ENCODE data around the gene LLGL2.
"Not testable (repeated sequence)": the region's sequence is repeated elsewhere in the genome, so short reads cannot be mapped to it uniquely, and the experiment has no call there.

The LLGL2 gene, protein sequence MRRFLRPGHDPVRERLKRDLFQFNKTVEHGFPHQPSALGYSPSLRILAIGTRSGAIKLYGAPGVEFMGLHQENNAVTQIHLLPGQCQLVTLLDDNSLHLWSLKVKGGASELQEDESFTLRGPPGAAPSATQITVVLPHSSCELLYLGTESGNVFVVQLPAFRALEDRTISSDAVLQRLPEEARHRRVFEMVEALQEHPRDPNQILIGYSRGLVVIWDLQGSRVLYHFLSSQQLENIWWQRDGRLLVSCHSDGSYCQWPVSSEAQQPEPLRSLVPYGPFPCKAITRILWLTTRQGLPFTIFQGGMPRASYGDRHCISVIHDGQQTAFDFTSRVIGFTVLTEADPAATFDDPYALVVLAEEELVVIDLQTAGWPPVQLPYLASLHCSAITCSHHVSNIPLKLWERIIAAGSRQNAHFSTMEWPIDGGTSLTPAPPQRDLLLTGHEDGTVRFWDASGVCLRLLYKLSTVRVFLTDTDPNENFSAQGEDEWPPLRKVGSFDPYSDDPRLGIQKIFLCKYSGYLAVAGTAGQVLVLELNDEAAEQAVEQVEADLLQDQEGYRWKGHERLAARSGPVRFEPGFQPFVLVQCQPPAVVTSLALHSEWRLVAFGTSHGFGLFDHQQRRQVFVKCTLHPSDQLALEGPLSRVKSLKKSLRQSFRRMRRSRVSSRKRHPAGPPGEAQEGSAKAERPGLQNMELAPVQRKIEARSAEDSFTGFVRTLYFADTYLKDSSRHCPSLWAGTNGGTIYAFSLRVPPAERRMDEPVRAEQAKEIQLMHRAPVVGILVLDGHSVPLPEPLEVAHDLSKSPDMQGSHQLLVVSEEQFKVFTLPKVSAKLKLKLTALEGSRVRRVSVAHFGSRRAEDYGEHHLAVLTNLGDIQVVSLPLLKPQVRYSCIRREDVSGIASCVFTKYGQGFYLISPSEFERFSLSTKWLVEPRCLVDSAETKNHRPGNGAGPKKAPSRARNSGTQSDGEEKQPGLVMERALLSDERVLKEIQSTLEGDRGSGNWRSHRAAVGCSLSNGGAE

DNA sequence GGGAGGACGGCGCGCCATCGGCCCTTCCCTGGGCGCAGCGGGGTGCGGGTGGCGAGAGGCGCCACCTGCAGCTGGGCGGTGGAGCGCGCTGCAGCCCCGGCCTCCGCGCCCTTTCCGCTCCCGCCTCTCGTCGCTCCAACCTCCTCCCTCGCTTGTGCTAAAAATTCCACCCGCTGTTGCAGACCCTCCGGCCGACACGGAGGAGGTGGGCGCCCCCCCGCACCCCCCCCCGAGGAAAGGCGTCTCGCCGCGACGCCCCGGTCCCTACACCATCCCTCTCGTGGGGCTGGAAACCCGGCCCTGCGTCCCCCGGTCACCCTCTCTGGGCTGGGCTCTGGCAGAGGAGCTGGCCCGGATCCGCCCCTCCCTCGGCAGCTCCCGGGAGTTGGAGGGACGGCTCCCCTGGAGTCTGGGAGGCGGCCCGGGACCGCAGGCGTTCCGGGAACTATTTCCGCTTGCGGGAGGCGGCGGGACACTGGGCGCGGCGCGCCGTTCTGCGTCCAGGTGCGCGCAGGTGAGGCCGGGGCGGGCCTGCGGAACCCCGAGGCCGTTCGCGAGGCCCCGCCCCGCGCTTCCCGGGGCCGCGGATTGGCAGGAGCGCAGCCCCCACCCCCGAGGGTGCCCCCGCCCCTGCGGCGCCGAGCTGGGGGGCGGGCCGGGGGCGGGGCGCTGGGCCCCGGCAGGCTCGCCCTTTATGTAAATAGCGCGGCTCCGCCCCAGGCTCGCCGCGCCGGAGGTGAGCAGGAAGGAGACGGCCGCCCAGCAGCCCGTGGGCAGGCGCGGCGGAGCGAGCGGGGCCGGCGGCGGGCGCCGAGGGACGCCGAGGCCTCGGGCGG, at the start of gene LLGL2:
Gene LLGL2, plus strand, starts transcription at position 728 of the 836 bp plus-strand sequence. CDS start 17,730 bp downstream, outside the sequence.
- in situ Hi-C loops (cut with HindIII; ENCODE audit: low pct_ligation_motif_present, low pct_unique_long_range_greater_than_20kb, low sequenced_read_pairs), result no loop called here
- DNase-seq, result peak; percentile 91

- no peak for DNase-seq
- in situ Hi-C loops (cut with HindIII; ENCODE audit: low pct_ligation_motif_present, low pct_unique_long_range_greater_than_20kb, low sequenced_read_pairs), result no loop called here
These were observed 49.6 kb upstream of the LLGL2 start for GRCh38 chr17:75475851-75476250.

DNA sequence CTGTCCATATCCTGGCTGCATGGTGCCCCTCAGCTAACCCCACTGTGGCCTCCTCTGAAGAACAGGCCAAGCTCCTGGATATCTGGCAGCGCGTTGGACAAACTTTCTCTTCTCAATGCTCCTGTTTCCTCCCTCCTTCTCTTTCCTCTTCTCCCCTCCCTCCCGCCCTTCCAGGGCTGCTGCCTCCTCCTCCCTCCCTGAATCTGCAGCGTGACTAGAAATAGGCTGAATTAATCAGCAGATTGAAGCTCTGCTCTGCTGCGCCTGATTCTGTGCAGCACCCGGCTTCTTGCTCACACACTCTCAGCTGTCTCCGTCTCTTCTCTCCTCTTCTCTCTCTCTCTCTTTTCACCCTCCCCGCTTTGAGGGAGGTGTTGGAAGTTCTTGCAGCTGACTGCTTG, 49.2 kb upstream of the LLGL2 start:
- DNase-seq, result no peak
- in situ Hi-C loops (cut with HindIII; ENCODE audit: low pct_ligation_motif_present, low pct_unique_long_range_greater_than_20kb, low sequenced_read_pairs), result no loop called here

- DNase-seq, result no peak
- in situ Hi-C loops (cut with HindIII; ENCODE audit: low pct_ligation_motif_present, low pct_unique_long_range_greater_than_20kb, low sequenced_read_pairs), result no loop called here
These were observed 48.6 kb upstream of the LLGL2 start for GRCh38 chr17:75476752-75477489.

DNA sequence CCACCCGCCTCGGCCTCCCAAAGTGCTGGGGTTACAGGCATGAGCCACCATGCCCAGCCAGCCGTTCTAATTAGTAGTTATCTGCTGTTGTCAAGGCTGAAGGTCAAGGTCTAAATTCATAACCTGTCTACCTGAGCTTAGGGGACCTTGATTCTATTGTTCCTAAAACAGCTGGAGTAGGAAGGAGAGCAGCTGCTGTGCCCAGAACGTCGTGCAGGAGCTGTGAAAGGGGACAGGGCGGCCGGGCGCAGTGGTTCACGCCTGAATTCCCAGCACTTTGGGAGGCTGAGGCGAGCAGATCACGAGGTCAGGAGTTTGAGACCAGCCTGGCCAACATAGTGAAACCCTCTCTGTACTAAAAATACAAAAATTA, 48.0 kb upstream of the LLGL2 start:
- DNase-seq; in situ Hi-C loops (cut with HindIII; ENCODE audit: low pct_ligation_motif_present, low pct_unique_long_range_greater_than_20kb, low sequenced_read_pairs): not testable (repeated sequence)

DNA sequence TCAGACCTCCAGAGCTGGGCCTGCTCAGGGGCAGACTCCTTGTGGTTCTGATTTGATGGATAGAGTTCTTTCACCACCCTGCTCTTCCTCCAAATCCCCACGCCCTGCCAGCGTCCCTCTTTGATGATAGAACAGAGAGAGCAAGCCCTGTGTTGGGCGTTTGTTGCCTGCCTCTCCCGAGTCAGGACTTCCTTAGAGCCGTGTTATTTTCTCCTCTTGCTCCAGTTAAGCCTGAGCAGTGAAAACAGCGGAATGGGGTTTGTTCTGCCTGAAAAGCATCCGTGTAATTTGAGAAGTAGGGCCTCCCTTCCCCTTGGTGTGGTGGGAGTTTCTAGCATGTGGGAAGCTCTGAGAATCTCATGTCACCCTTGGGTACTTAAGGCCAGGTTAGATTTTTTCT, 47.0 kb upstream of the LLGL2 start:
- in situ Hi-C loops (cut with HindIII; ENCODE audit: low pct_ligation_motif_present, low pct_unique_long_range_greater_than_20kb, low sequenced_read_pairs), result no loop called here
- DNase-seq, result no peak

DNA sequence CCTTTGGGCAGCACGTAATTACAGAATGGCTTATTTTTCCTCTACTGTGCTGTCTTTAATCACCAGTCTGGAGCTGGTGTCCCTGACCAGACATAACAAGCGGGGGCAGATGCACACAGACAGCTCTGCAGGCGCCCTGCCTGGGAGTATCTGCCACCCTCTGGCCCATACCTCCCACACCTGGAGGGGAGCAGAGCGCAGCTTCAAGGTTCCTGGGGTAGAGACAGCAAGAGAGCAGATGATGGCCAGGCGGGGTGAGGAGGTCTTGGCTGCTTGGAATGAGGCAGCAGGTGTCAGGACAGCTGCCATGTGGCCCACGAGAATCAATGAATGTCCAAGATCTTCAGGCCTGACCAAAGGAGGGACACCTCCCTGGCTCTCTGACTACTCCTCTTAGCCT, 45.2 kb upstream of the LLGL2 start:
- no peak for DNase-seq
- in situ Hi-C loops (cut with HindIII; ENCODE audit: low pct_ligation_motif_present, low pct_unique_long_range_greater_than_20kb, low sequenced_read_pairs), result no loop called here

DNA sequence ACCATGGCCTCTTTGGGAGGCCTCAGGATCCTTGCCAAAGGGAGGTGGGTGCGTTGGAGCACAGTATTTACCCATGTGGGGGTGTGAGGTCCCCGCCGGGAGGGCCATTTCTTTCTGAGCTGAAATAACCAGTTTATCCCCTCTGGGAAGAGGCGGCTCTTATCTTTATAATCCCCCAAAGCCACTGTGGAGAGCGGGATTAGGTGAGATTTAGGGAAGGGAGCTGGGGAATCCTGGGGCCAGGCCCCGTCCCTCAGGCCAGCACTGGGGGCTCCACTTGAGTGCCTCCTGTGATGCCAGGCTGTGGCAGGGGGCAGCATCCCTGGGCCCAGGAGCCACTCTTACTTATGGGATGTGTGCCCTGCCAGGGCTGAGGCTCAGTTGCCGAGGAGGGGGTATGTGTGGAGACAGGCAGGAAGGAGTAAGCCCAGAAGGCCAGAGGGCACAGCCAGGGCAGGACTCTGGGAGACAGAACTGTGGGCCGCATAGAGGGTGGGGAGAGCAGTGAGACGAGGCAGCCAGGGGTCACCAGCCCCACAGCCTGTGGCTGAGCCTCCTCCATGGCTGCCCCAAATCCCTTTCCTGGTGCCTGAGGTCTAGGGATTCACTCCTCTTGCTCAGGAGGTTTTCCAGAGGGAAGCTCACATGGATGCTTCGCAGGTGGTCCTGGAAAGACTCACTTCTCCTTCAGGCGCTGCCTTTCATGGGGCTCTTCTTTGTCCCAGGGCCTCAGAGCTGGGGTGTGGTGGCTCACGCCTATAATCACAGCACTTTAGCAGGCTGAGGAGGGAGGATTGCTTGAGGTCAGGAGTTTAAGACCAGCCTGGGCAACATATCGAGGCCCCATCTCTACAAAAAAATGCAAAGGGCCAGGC, 44.1 kb upstream of the LLGL2 start:
- no peak for DNase-seq
- in situ Hi-C loops (cut with HindIII; ENCODE audit: low pct_ligation_motif_present, low pct_unique_long_range_greater_than_20kb, low sequenced_read_pairs), result no loop called here

DNA sequence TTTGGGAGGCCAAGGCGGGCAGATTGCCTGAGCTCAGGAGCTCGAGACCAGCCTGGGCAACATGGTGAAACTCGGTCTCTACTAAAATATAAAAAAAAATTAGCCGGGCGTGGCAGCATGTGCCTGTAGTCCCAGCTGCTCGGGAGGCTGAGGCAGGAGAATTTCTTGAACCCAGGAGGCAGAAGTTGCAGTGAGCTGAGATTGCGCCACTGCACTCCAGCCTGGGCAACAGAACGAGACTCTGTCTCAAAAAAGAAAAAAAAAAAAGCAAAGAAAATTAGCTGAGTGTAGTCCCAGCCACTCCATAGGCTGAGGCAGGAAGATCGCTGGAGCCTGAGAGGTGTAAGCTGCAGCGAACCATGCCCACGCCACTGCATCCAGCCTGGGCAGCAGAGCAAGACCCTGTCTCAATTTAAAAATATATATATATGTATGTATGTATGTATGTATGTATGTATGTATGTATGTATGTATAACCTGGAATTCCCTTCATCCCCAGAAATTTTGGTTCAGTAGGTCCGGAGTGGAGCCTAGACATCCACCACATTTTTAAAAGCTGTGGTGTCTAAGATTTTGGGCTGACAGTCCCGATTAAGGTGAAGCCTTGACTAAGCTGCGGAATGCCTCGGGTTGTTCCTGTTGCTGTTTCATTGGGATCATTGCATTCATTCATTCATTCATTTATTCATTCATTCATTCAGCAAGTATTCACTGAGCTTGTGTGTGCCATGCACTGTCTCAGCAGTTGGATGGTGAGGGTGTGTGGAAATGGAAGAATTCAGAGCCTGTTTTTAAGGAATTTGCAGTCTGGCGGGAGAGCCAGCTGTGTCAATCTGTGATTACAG, 43.2 kb upstream of the LLGL2 start:
- DNase-seq, result no peak
- in situ Hi-C loops (cut with HindIII; ENCODE audit: low pct_ligation_motif_present, low pct_unique_long_range_greater_than_20kb, low sequenced_read_pairs), result no loop called here

GRCh38 chr17:75485688-75486087, 39.8 kb upstream of the LLGL2 start:
- no peak for DNase-seq
- in situ Hi-C loops (cut with HindIII; ENCODE audit: low pct_ligation_motif_present, low pct_unique_long_range_greater_than_20kb, low sequenced_read_pairs), result no loop called here

DNA sequence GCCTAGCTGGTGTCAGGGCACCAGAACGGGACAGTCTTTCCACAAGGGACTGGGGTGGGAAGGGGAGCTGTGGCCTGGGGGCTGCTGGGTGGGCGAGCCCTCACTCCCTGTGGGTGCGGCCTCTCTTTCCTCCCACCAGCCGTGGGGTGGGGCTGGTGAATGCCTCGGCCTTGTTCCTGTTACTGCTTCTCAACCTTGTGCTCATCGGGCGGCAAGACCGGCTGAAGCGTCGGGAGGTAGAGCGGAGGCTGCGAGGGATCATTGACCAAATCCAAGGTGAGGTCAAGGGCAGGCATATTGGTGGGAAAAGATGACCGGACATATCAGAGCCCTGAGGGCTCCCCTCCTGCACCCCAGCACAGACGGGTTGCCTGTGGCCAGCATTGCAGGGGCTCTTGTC, 39.3 kb upstream of the LLGL2 start:
- in situ Hi-C loops (cut with HindIII; ENCODE audit: low pct_ligation_motif_present, low pct_unique_long_range_greater_than_20kb, low sequenced_read_pairs), result no loop called here
- no peak for DNase-seq

DNA sequence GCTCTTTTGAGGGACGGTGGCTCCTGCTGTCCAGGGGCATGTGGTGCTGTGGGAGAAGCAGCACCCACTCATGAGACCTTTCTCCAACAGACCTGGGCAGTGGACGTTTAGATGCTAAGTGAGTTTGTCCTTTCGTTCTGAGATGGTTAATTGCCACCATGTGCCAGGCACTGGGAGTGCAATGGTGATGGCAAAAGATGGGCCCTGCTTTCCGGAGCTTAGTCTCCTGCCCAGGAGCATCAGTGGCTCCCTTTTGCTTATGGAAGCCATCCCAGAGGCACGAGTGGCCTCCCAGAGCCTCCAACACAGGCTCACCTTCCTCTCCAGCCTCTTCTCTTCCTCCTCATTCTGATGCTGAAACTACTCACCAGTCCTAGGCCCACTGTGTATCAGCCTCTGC, 38.5 kb upstream of the LLGL2 start:
- DNase-seq, result no peak
- in situ Hi-C loops (cut with HindIII; ENCODE audit: low pct_ligation_motif_present, low pct_unique_long_range_greater_than_20kb, low sequenced_read_pairs), result no loop called here

DNA sequence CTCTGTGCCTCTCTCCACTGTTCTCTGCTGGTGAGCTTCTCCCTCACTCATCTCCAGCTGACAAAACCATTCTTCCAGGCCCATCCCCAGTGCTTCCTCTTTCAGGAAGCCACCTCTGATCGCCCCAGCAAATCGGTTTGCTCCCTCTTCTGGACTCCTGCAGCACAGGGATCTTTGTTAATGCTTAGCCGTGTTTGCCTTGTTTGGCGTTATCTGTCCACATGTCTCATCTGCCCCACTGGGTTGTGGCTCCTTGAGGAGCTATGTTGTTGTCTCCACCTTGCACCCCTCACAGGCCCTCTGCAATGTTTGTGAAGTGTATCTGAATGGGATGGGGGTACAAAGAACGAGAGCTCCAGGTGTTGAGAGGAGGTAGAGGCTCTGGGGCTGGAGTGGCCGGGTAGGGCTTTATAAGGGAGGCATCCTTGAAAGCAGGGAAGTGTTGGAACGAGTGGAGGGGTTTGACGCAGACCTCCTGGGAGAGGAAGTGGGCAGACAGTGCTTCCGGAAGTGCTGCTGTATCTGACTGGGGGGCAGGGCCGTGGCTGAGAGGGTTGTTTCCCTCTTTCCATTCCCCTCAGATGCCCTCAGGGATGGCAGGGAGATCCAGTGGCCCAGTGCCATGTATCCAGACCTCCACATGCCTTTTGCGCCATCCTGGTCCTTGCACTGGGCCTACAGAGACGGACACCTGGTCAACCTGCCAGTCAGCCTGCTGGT, 38.0 kb upstream of the LLGL2 start:
- DNase-seq, result no peak
- in situ Hi-C loops (cut with HindIII; ENCODE audit: low pct_ligation_motif_present, low pct_unique_long_range_greater_than_20kb, low sequenced_read_pairs), result no loop called here

- in situ Hi-C loops (cut with HindIII; ENCODE audit: low pct_ligation_motif_present, low pct_unique_long_range_greater_than_20kb, low sequenced_read_pairs), result no loop called here
- no peak for DNase-seq
These were observed 36.6 kb upstream of the LLGL2 start for GRCh38 chr17:75488693-75489510.

DNA sequence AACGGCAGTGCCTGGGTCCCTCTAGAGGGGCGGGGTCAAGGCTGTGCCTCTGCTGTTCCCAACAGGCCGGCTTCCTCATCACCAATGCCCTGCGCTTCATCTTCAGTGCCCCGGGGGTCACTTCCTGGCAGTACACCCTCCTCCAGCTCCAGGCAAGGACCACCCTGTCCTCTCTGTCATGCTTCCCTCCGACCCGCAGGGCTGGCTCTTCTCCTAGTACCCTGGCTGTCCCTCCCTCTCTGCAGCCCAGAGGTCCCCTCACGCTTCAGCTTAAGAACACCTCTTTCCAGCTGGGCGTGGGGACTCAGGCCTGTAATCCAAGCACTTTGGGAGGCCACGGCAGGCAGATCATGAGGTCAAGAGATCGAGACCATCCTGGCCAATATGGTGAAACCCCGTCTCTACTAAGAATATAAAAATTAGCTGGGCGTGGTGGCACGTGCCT, 36.0 kb upstream of the LLGL2 start:
- in situ Hi-C loops (cut with HindIII; ENCODE audit: low pct_ligation_motif_present, low pct_unique_long_range_greater_than_20kb, low sequenced_read_pairs), result no loop called here
- DNase-seq, result no peak
